ENCODE measurements around the gene CACNA1D. TPM values are rescaled to one million over a fixed set of nuclear protein-coding genes. Genes with fewer than 3 reads are reported as not detected.

Gene CACNA1D
- total and polyA plus RNA-seq, 9 of the 15 experiments (the other 6 are each of a cell fraction or from before 2014, with no cell fraction given), result 0.29 TPM; not detected in 8

GRCh38 chr3:53826048-53826447 is 331.6 kb downstream of the CACNA1D start:
- H3K4me3 ChIP-seq, result no peak overlapping the region
- TF ChIP-seq KLF10 (CRISPR knock-in tag; IDR thresholded peaks at IDR 0.05), result no peak
- no peak overlapping the region for H3K4me2 ChIP-seq (ENCODE audit: insufficient read depth, low read length)
- ATAC-seq (no peak), DNase-seq (ENCODE audit: extremely low read depth in 1 of 4, low spot score in 3 of 4) (no peak), FAIRE-seq (no peak)
- no TSS peak for BruUV-seq (replicated peaks)
- no peak overlapping the region for H2AFZ ChIP-seq (ENCODE audit: low read depth, low read length)
- H3K9ac ChIP-seq (ENCODE audit: insufficient read depth in 1 of 2, low read depth in 2 of 2, low read length in 2 of 2), result no peak overlapping the region
- 0% methylated on average over 1 of the region's 1 CpG for WGBS (ENCODE audit: insufficient coverage, low coverage, missing lambda C conversion rate)
- no peaks in the 10 kb centered on the region for H3K9me3 ChIP-seq (replicated peaks; ENCODE audit: control insufficient read depth, insufficient read depth, low read depth, low read length)
- in situ Hi-C loops (cut with MboI), result no loop called here
- H3K36me3 ChIP-seq (ENCODE audit: control insufficient read depth, insufficient read depth, low read length), result no peaks in the 10 kb centered on the region
- H3K27me3 ChIP-seq (ENCODE audit: control insufficient read depth in 2 of 2, insufficient read depth in 2 of 2, low read length in 2 of 2), result no peaks in the 10 kb centered on the region; a peak in 1 of 5 replicates
- H3K9me1 ChIP-seq (ENCODE audit: control insufficient read depth, insufficient read depth, low read length), result no peaks in the 10 kb centered on the region
- no peaks in the 10 kb centered on the region for H3K4me1 ChIP-seq (replicated peaks in 1 of 2; ENCODE audit: control insufficient read depth in 2 of 2, insufficient read depth in 2 of 2, low read length in 2 of 2)
- intact Hi-C loops (cut with micrococcal nuclease), result no loop called here
- ChIA-PET POLR2A (no interaction called here), CTCF (ENCODE audit: low intra/inter-chr PET ratio) (no interaction called here)
- no peak overlapping the region for H3K27ac ChIP-seq (ENCODE audit: extremely low read depth, low read depth, low read length)
- no peaks in the 10 kb centered on the region for H3K79me2 ChIP-seq (ENCODE audit: control insufficient read depth, insufficient read depth, low read length)
- H4K20me1 ChIP-seq (replicated peaks; ENCODE audit: control insufficient read depth, insufficient read depth, low read length), result no peaks in the 10 kb centered on the region

GRCh38 chr3:53828581-53828980 is 334.2 kb downstream of the CACNA1D start:
- intact Hi-C loops (cut with micrococcal nuclease), result no loop called here
- no peaks in the 10 kb centered on the region for H3K36me3 ChIP-seq (ENCODE audit: control insufficient read depth, insufficient read depth, low read length)
- H2AFZ ChIP-seq (ENCODE audit: low read depth, low read length), result no peak overlapping the region
- 0% methylated on average over 1 of the region's 1 CpG for WGBS (ENCODE audit: insufficient coverage, low coverage, missing lambda C conversion rate)
- ChIA-PET POLR2A (no interaction called here), CTCF (ENCODE audit: low intra/inter-chr PET ratio) (no interaction called here)
- DNase-seq (ENCODE audit: extremely low read depth in 1 of 4, low spot score in 3 of 4) (no peak), FAIRE-seq (no peak), ATAC-seq (no peak)
- no TSS peak for BruUV-seq (replicated peaks)
- H3K9ac ChIP-seq (ENCODE audit: insufficient read depth in 1 of 2, low read depth in 2 of 2, low read length in 2 of 2), result no peak overlapping the region
- no peaks in the 10 kb centered on the region for H3K4me1 ChIP-seq (replicated peaks in 1 of 2; ENCODE audit: control insufficient read depth in 2 of 2, insufficient read depth in 2 of 2, low read length in 2 of 2)
- H3K9me1 ChIP-seq (ENCODE audit: control insufficient read depth, insufficient read depth, low read length), result no peaks in the 10 kb centered on the region
- no peak overlapping the region for H3K4me3 ChIP-seq
- H3K79me2 ChIP-seq (ENCODE audit: control insufficient read depth, insufficient read depth, low read length), result no peaks in the 10 kb centered on the region
- in situ Hi-C loops (cut with MboI), result no loop called here
- no peaks in the 10 kb centered on the region; a peak in 1 of 5 replicates for H3K27me3 ChIP-seq (ENCODE audit: control insufficient read depth in 2 of 2, insufficient read depth in 2 of 2, low read length in 2 of 2)
- no peaks in the 10 kb centered on the region for H4K20me1 ChIP-seq (replicated peaks; ENCODE audit: control insufficient read depth, insufficient read depth, low read length)
- H3K9me3 ChIP-seq (replicated peaks; ENCODE audit: control insufficient read depth, insufficient read depth, low read depth, low read length), result no peaks in the 10 kb centered on the region
- no peak overlapping the region for H3K4me2 ChIP-seq (ENCODE audit: insufficient read depth, low read length)
- no peak overlapping the region for H3K27ac ChIP-seq (ENCODE audit: extremely low read depth, low read depth, low read length)
- TF ChIP-seq SP1 (CRISPR knock-in tag; IDR thresholded peaks at IDR 0.05) (no peak), XRCC4 (IDR thresholded peaks at IDR 0.05; ENCODE audit: extremely low read depth, insufficient read depth, insufficient read length) (no peak), THRAP3 (IDR thresholded peaks at IDR 0.05; ENCODE audit: borderline replicate concordance) (no peak), XRCC5 (IDR thresholded peaks at IDR 0.05; ENCODE audit: low read depth, low read length) (no peak), ATF6 (CRISPR knock-in tag; IDR thresholded peaks at IDR 0.05) (no peak), GATAD2B (IDR thresholded peaks at IDR 0.05; ENCODE audit: borderline replicate concordance) (no peak), FIP1L1 (IDR thresholded peaks at IDR 0.05; ENCODE audit: low read depth, low read length, poor library complexity, severe bottlenecking) (no peak), E2F8 (IDR thresholded peaks at IDR 0.05; ENCODE audit: low read depth, partially characterized antibody) (no peak), MXD1 (CRISPR knock-in tag; IDR thresholded peaks at IDR 0.05; ENCODE audit: borderline replicate concordance, poor library complexity, severe bottlenecking) (no peak), DACH1 (IDR thresholded peaks at IDR 0.05; ENCODE audit: partially characterized antibody) (no peak), HDAC2 (IDR thresholded peaks at IDR 0.05) (no peak)

Measured in K562 (cell line).